HG02884 (cell line): ENCODE results near the gene ARHGEF11.
"Not testable (repeated sequence)": the region's sequence is repeated elsewhere in the genome, so short reads cannot be mapped to it uniquely, and the experiment has no call there.

Experiments used
- ATAC-seq: cut with Tn5 transposase; IDR thresholded peaks from one replicate; pipeline ENCODE4 v1.9.1; 2021; ENCODE audit warnings: mild to moderate bottlenecking, moderate library complexity; ENCODE audit not compliant: unreplicated experiment

ARHGEF11 gene

GRCh38 chr1:157045250-157046218 is at the start of gene ARHGEF11:
Gene ARHGEF11 (minus strand): TSS chr1:157045742. CDS start chr1:157044330, 1,412 bp downstream.
- ATAC-seq: peak; percentile 62

GRCh38 chr1:157095091-157095490 is 49.5 kb upstream of the ARHGEF11 start:
- no peak for ATAC-seq

- no peak for ATAC-seq
Measured at GRCh38 chr1:157092831-157093230, 47.3 kb upstream of the ARHGEF11 start.

- no peak for ATAC-seq
Measured at GRCh38 chr1:157091668-157092273, 46.2 kb upstream of the ARHGEF11 start.

- ATAC-seq: no peak
Measured at GRCh38 chr1:157091186-157091585, 45.6 kb upstream of the ARHGEF11 start.

GRCh38 chr1:157090771-157091170 is 45.2 kb upstream of the ARHGEF11 start:
- no peak for ATAC-seq

GRCh38 chr1:157090196-157090647 is 44.7 kb upstream of the ARHGEF11 start:
- ATAC-seq: no peak

GRCh38 chr1:157089789-157090188 is 44.2 kb upstream of the ARHGEF11 start:
- no peak for ATAC-seq

- no peak for ATAC-seq
Measured at GRCh38 chr1:157088607-157089006, 43.1 kb upstream of the ARHGEF11 start.

GRCh38 chr1:157087030-157087429 is 41.5 kb upstream of the ARHGEF11 start:
- no peak for ATAC-seq

- ATAC-seq: no peak
Measured at GRCh38 chr1:157086299-157086698, 40.8 kb upstream of the ARHGEF11 start.

GRCh38 chr1:157085421-157085820 is 39.9 kb upstream of the ARHGEF11 start:
- no peak for ATAC-seq

- ATAC-seq: no peak
Measured at GRCh38 chr1:157084720-157085119, 39.2 kb upstream of the ARHGEF11 start.

- no peak for ATAC-seq
Measured at GRCh38 chr1:157081707-157082106, 36.2 kb upstream of the ARHGEF11 start.

GRCh38 chr1:157080714-157081113 is 35.2 kb upstream of the ARHGEF11 start:
- ATAC-seq: no peak

- ATAC-seq: no peak
Measured at GRCh38 chr1:157077394-157077793, 31.9 kb upstream of the ARHGEF11 start.

GRCh38 chr1:157073944-157074685 is 28.6 kb upstream of the ARHGEF11 start:
- ATAC-seq: no peak

GRCh38 chr1:157069601-157070000 is 24.1 kb upstream of the ARHGEF11 start:
- ATAC-seq: no peak

- ATAC-seq: not testable (repeated sequence)
Measured at GRCh38 chr1:157059241-157059640, 13.7 kb upstream of the ARHGEF11 start.

GRCh38 chr1:157056269-157056668 is 10.7 kb upstream of the ARHGEF11 start:
- no peak for ATAC-seq

GRCh38 chr1:157055729-157056128 is 10.2 kb upstream of the ARHGEF11 start:
- ATAC-seq: not testable (repeated sequence)
